ENCODE results near the gene TAF1B.

Gene TAF1B

DNA sequence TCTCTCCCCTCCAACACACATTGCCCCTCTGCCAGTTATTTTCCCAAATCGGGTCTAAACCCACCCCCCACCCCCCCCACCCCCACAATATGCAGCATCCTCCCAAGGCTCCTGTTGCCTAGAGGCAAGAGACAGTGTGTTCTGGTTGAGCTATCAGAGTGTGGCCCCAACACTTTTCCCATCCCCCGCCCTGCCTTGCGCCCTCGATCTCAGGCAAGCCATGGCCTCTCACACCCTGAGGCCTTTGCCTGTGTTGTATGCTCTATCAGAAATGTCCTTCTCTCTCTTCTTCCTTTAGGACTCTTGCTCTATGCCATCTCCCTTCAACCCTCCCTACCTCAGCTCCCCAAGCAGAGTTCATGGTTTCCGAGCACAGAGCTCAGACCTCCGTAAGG is 98.7 kb downstream of the TAF1B start:
- no peak for DNase-seq (ENCODE audit: low spot score)

DNA sequence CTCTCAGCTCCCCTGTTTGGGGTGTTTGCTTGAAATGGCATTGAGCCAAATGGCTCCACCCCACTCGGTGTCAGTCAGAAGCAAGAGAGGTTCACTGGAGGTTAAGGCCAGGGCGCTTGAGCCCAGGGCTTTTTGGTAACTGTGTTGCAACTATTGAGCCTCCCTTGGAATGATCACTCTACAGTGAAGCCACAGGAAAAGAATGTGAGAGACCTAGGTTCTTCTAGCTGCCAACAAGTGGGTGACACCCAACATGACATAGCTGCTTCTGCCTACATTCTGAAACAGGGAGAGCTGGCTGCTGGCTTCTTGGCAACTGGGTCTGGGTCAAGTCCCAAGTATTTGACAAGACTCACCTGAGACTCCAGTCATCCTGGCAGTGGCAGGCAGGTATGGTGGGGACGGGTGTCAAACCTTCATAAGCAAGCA is 101.1 kb downstream of the TAF1B start:
- DNase-seq (ENCODE audit: low spot score): no peak

GRCh38 chr2:9945596-9945995 is 102.3 kb downstream of the TAF1B start:
- no peak for DNase-seq (ENCODE audit: low spot score)

DNA sequence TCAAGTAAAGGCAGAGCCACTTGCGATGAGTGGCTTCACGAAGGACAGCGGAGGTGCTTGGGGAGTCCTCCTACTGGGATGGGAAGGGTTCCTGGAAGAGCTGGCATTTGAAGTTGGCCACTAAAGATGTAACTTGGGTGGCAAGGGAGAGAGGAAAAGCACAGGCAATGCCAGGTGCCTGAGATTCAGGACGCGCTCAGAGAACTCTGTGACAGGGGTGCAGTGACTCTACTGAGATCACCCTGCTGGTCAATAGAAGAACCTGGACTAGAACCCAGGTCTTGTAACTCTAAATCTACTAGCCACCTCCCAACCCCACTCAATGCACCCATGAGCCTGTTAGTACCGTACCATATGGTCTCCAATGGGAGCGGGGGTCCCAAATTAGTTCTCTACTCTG is 102.8 kb downstream of the TAF1B start:
- no peak for DNase-seq (ENCODE audit: low spot score)

GRCh38 chr2:9946818-9947217 is 103.5 kb downstream of the TAF1B start:
- DNase-seq (ENCODE audit: low spot score): no peak

DNA sequence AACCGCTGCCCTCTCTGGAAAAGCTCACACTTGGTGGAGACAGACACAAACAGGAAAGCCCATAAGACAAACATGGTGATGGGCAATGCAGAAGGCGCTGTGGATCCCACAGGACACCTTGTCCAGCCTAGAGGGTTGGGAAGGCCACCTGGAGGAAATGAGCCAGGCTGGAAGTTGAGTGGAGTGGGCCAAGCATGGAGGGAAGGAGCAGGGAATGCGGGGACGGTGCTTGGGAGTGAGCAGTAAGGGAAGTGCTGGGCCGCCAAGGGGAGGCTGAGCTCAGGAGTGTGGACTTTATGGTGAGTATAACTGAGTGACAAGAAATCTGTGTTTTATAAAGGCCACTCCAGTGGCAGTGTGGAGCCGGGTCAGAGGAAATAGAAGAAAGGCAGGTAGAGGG is 105.4 kb downstream of the TAF1B start:
- no peak for DNase-seq (ENCODE audit: low spot score)

DNA sequence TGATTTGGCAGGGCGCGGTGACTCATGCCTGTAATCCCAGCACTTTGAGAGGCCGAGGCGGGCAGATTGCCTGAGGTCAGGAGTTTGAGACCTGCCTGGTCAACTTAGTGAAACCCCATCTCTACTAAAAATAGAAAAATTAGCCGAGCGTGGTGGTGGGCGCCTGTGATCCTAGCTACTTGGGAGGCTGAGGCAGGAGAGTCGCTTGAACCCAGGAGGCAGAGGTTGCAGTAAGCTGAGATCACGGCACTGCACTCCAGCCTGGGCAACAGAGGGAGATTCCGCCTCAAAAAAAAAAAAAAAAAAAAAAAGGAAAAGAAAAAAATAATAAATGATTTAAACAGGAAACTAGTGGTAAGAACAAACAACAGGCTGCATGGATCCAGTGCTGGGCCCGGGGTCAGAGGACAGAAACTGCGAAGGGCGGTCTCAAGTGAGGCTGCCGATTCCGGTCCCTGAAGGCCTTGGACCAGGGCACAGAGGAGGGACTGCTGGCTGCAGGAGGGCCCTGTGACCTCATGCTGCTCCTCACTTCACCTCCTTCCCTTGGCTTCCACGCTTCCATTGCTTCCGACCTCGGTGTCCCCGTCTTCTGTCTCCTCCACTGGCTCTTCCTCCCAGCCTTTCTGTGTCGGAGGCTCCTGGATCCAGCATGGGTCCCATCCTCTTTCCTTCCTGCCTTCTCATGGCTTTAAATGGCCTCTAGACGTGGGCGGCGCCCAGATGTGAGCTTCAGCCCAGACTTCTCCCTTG is 106.1 kb downstream of the TAF1B start:
- DNase-seq (ENCODE audit: low spot score): no peak

GRCh38 chr2:9949992-9950520 is 106.8 kb downstream of the TAF1B start:
- DNase-seq (ENCODE audit: low spot score): no peak

DNA sequence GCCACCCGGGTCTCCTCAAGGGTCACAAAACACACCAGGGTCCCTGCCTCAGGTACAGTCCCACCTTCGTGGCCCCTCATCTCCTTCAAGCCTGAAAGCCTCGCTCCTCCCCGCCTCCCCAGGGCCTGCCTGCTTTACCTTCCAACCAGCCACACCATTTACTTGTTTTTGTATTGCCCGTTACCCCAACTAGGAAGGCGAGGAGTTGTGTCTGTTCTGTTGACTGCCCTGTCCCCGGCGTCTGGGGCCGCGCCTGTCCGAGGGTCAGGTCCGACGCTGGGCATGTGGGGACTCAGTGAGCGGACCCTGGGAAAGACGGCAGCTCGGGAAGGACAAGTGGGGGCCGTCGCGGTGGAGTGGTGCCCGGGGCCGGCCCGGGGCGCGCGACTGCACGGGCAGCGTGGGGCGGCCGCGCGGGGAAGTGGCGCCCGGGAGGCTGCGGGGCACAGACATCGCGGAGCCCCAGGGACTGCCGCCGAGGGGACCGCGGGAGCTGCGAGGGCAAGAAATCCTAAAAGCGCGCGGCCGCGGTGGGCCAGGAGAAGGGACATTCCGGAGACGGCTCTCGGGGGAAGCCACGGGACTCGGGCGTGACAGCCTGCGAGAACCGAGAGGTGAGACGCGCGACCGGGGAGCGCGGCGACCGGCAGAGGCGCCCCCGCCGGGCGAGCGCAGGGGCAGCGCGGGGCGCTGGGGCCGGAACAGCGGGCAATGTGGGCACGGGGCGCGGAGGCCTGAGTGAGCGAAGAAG is 107.4 kb downstream of the TAF1B start:
- DNase-seq (ENCODE audit: low spot score): peak; percentile 74

GRCh38 chr2:9951272-9951521 is 107.9 kb downstream of the TAF1B start:
- DNase-seq (ENCODE audit: low spot score): no peak

- DNase-seq (ENCODE audit: low spot score): peak; percentile 100
Measured at GRCh38 chr2:9951522-9952285, 108.4 kb downstream of the TAF1B start, which contains the start of gene GRHL1. TSS of gene GRHL1 (plus strand) at chr2:9951693. CDS start at chr2:9951834, 141 bp downstream.

GRCh38 chr2:9952286-9952737 is 109.0 kb downstream of the TAF1B start:
- no peak for DNase-seq (ENCODE audit: low spot score)

GRCh38 chr2:9952856-9953503 is 109.7 kb downstream of the TAF1B start:
- no peak for DNase-seq (ENCODE audit: low spot score)

DNA sequence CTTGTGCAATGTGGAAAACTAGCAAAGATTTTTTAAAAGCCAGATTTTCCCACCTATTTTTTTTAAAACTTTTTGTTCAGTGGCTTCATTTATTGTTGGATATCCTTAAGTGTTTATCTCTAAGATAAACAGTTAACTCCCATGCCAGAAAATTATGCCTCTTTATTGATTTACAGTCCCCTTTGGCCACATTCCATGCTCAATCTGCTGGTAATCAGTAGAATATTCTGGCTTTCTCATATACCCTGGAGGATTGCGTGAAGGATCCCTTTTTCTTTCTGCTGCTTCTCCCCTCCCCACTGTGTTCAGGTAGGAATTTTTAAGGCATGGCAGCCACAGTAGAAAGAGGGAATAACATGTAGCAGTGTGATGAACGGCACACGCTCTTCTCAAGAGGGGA is 110.9 kb downstream of the TAF1B start:
- no peak for DNase-seq (ENCODE audit: low spot score)

GRCh38 chr2:9958057-9958456 is 114.8 kb downstream of the TAF1B start:
- no peak for DNase-seq (ENCODE audit: low spot score)

GRCh38 chr2:9959262-9959661 is 116.0 kb downstream of the TAF1B start:
- no peak for DNase-seq (ENCODE audit: low spot score)

DNA sequence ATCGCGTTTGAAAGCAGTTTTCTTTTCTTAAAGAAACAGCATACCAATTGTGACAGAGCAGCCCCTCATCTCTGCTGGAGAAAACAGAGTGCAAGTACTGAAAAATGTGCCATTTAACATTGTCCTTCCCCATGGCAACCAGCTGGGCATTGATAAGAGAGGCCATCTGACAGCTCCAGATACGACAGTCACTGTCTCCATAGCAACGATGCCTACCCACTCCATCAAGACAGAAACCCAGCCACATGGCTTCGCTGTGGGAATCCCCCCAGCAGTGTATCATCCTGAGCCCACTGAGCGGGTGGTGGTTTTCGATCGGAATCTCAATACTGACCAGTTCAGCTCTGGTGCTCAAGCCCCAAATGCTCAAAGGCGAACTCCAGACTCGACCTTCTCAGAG is 117.7 kb downstream of the TAF1B start:
- no peak for DNase-seq (ENCODE audit: low spot score)

DNA sequence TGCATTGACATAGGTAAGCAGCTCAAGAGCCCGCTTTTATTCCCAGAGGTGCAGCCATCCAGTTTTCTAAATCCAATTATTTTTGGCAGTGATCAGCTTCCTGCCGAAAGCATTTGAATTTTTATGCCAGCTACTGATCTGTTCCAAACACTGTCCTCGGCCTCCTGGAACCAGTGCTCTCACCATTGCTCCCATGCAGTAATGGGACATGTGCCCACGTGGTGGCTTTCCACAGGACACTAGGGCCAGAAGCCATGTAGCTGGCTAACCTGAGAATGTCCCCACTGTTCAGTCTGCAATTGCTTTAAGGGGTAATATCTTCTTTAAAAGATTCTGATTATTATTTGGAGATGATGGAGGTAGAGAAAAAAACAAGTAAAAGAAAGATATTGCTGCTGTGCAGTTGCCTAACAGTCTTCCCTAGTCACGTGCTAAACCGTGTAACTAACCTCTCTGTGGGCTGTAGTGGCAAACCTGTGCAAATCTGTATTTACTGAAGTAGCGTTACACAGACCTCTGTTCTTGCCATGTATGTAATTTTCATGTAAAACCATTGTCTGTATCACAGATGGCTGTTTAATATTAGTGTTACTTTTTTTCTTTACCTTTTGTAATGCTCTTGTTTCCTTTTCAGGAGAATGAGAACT is 121.2 kb downstream of the TAF1B start:
- DNase-seq (ENCODE audit: low spot score): no peak

DNA sequence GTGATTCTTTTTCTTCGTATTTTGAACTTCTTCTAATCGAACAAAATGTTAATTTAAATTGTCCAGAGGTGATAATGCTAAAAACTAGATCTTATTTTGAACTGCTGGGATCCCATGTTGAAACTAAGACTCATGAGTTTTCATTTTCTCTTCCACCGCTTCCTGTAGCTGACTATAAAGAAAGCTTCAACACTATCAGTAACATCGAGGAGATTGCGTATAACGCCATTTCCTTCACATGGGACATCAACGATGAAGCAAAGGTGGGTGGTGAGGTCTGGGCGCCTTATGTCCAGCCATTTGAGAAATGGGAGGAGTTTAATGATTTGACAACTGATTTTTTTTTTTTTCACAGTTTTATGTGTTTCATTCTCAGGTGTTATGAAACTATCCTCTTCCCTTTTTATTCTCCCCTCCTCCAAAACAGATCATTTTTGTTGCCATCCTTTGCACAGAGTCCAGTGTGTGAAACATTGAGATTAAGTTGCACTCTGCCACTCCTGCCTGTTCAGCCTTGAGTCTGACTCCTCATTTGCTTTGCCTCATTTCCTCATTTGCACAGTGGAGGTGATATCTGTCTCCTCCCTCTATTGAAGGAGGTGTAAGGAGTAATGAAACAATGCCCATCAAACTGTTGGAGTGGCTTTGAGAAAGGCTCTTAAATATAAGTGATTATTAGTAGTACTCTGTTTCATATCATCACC is 122.0 kb downstream of the TAF1B start:
- DNase-seq (ENCODE audit: low spot score): no peak

- DNase-seq (ENCODE audit: low spot score): no peak
Measured at GRCh38 chr2:9966491-9967022, 123.3 kb downstream of the TAF1B start.
